SH-SY5Y (cell line): Measurements from ENCODE around the gene TRAF3.

Experiments
- GATA2 ChIP-seq: IDR thresholded peaks from 2 replicates; pipeline ENCODE4 v1.6.1; 2011; ENCODE audit warnings: mild to moderate bottlenecking, low read depth, low read length
- GATA3 ChIP-seq: IDR thresholded peaks from 2 replicates; pipeline ENCODE4 v1.6.1; 2011; ENCODE audit warnings: low read depth, mild to moderate bottlenecking, low read length, moderate library complexity

- TF ChIP-seq GATA2 (no peak), GATA3 (no peak)
Measured at GRCh38 chr14:102941419-102942011, 164.3 kb downstream of the TRAF3 start.
